GM23338 (cell line): ENCODE measurements around the gene TYR.

Source experiments
- CREB1 ChIP-seq: fragments of 250-450 bp; sonication (Bioruptor Pico); IDR thresholded peaks from 2 replicates; pipeline ENCODE4 v1.5.0; 2020; ENCODE audit warnings: low read depth, mild to moderate bottlenecking, moderate library complexity
- EZH2 ChIP-seq: fragments of 200-600 bp; sonication (generic); IDR thresholded peaks from one replicate; pipeline ENCODE4 v1.8.0; 2017; ENCODE audit warnings: antibody characterized with exemption, mild to moderate bottlenecking, low read depth; ENCODE audit not compliant: unreplicated experiment
- EZH2phosphoT487 ChIP-seq: fragments of 200-600 bp; sonication (generic); IDR thresholded peaks from one replicate; pipeline ENCODE4 v1.8.1; 2018; ENCODE audit warnings: antibody characterized with exemption; ENCODE audit not compliant: unreplicated experiment
- JUNB ChIP-seq: IDR thresholded peaks from one replicate; pipeline ENCODE4 v1.6.1; 2016; ENCODE audit warnings: antibody characterized with exemption; ENCODE audit not compliant: unreplicated experiment
- NANOG ChIP-seq: IDR thresholded peaks from 2 replicates; pipeline ENCODE4 v1.6.1; 2016; ENCODE audit warnings: antibody characterized with exemption, borderline replicate concordance
- POLR2AphosphoS5 ChIP-seq: IDR thresholded peaks from 2 replicates; pipeline ENCODE4 v1.6.1; 2016; ENCODE audit warnings: antibody characterized with exemption, low read depth
- STAT1 ChIP-seq: IDR thresholded peaks from one replicate; pipeline ENCODE4 v1.6.1; 2016; ENCODE audit warnings: antibody characterized with exemption; ENCODE audit not compliant: unreplicated experiment
- ZNF114 ChIP-seq: fragments of 250-450 bp; sonication (Bioruptor Pico); IDR thresholded peaks from 2 replicates; pipeline ENCODE4 v1.5.0; 2020; ENCODE audit warnings: mild to moderate bottlenecking, moderate library complexity
- ZNF331 ChIP-seq: fragments of 250-450 bp; sonication (Bioruptor Pico); IDR thresholded peaks from 2 replicates; pipeline ENCODE4 v1.5.0; 2020; ENCODE audit warnings: low read depth, mild to moderate bottlenecking, moderate library complexity
- TF ChIP-seq, protein P1 (sequence below), 2 experiments: fragments of 200-600 bp in 1 of 2; sonication (generic) in 1 of 2; conservative IDR thresholded peaks; 2 replicates each; pipeline versions ENCODE4 v1.5.1 to v1.6.1; 2016 to 2017; ENCODE audit warnings: antibody characterized with exemption in 2 of 2, low read depth in 2 of 2, mild to moderate bottlenecking in 2 of 2, moderate library complexity in 1 of 2
- TF ChIP-seq, protein P2 (sequence below): IDR thresholded peaks from one replicate; pipeline ENCODE4 v1.6.1; 2018; ENCODE audit warnings: antibody characterized with exemption; ENCODE audit not compliant: unreplicated experiment
- TF ChIP-seq, protein P3 (sequence below): IDR thresholded peaks from 2 replicates; pipeline ENCODE4 v1.6.1; 2016; ENCODE audit warnings: antibody characterized with exemption
- TF ChIP-seq, protein P4 (sequence below): fragments of 250-450 bp; sonication (Bioruptor Pico); IDR thresholded peaks from 2 replicates; pipeline ENCODE4 v1.5.0; 2020; ENCODE audit warnings: mild to moderate bottlenecking, moderate library complexity

- TF ChIP-seq POLR2AphosphoS5 (no peak), EZH2 (no peak), CREB1 (no peak), ZNF114 (CRISPR knock-in tag) (no peak), STAT1 (no peak), ZNF331 (no peak), EZH2phosphoT487 (no peak), JUNB (no peak), NANOG (no peak)
- TF ChIP-seq, protein P1, sequence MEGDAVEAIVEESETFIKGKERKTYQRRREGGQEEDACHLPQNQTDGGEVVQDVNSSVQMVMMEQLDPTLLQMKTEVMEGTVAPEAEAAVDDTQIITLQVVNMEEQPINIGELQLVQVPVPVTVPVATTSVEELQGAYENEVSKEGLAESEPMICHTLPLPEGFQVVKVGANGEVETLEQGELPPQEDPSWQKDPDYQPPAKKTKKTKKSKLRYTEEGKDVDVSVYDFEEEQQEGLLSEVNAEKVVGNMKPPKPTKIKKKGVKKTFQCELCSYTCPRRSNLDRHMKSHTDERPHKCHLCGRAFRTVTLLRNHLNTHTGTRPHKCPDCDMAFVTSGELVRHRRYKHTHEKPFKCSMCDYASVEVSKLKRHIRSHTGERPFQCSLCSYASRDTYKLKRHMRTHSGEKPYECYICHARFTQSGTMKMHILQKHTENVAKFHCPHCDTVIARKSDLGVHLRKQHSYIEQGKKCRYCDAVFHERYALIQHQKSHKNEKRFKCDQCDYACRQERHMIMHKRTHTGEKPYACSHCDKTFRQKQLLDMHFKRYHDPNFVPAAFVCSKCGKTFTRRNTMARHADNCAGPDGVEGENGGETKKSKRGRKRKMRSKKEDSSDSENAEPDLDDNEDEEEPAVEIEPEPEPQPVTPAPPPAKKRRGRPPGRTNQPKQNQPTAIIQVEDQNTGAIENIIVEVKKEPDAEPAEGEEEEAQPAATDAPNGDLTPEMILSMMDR (conservative IDR thresholded peaks at IDR 0.05; ENCODE audit: low read depth in 2 of 2), result no peak
- TF ChIP-seq, protein P2, sequence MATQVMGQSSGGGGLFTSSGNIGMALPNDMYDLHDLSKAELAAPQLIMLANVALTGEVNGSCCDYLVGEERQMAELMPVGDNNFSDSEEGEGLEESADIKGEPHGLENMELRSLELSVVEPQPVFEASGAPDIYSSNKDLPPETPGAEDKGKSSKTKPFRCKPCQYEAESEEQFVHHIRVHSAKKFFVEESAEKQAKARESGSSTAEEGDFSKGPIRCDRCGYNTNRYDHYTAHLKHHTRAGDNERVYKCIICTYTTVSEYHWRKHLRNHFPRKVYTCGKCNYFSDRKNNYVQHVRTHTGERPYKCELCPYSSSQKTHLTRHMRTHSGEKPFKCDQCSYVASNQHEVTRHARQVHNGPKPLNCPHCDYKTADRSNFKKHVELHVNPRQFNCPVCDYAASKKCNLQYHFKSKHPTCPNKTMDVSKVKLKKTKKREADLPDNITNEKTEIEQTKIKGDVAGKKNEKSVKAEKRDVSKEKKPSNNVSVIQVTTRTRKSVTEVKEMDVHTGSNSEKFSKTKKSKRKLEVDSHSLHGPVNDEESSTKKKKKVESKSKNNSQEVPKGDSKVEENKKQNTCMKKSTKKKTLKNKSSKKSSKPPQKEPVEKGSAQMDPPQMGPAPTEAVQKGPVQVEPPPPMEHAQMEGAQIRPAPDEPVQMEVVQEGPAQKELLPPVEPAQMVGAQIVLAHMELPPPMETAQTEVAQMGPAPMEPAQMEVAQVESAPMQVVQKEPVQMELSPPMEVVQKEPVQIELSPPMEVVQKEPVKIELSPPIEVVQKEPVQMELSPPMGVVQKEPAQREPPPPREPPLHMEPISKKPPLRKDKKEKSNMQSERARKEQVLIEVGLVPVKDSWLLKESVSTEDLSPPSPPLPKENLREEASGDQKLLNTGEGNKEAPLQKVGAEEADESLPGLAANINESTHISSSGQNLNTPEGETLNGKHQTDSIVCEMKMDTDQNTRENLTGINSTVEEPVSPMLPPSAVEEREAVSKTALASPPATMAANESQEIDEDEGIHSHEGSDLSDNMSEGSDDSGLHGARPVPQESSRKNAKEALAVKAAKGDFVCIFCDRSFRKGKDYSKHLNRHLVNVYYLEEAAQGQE, result no peak
- TF ChIP-seq, protein P3, sequence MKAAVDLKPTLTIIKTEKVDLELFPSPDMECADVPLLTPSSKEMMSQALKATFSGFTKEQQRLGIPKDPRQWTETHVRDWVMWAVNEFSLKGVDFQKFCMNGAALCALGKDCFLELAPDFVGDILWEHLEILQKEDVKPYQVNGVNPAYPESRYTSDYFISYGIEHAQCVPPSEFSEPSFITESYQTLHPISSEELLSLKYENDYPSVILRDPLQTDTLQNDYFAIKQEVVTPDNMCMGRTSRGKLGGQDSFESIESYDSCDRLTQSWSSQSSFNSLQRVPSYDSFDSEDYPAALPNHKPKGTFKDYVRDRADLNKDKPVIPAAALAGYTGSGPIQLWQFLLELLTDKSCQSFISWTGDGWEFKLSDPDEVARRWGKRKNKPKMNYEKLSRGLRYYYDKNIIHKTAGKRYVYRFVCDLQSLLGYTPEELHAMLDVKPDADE, result no peak
- TF ChIP-seq, protein P4, sequence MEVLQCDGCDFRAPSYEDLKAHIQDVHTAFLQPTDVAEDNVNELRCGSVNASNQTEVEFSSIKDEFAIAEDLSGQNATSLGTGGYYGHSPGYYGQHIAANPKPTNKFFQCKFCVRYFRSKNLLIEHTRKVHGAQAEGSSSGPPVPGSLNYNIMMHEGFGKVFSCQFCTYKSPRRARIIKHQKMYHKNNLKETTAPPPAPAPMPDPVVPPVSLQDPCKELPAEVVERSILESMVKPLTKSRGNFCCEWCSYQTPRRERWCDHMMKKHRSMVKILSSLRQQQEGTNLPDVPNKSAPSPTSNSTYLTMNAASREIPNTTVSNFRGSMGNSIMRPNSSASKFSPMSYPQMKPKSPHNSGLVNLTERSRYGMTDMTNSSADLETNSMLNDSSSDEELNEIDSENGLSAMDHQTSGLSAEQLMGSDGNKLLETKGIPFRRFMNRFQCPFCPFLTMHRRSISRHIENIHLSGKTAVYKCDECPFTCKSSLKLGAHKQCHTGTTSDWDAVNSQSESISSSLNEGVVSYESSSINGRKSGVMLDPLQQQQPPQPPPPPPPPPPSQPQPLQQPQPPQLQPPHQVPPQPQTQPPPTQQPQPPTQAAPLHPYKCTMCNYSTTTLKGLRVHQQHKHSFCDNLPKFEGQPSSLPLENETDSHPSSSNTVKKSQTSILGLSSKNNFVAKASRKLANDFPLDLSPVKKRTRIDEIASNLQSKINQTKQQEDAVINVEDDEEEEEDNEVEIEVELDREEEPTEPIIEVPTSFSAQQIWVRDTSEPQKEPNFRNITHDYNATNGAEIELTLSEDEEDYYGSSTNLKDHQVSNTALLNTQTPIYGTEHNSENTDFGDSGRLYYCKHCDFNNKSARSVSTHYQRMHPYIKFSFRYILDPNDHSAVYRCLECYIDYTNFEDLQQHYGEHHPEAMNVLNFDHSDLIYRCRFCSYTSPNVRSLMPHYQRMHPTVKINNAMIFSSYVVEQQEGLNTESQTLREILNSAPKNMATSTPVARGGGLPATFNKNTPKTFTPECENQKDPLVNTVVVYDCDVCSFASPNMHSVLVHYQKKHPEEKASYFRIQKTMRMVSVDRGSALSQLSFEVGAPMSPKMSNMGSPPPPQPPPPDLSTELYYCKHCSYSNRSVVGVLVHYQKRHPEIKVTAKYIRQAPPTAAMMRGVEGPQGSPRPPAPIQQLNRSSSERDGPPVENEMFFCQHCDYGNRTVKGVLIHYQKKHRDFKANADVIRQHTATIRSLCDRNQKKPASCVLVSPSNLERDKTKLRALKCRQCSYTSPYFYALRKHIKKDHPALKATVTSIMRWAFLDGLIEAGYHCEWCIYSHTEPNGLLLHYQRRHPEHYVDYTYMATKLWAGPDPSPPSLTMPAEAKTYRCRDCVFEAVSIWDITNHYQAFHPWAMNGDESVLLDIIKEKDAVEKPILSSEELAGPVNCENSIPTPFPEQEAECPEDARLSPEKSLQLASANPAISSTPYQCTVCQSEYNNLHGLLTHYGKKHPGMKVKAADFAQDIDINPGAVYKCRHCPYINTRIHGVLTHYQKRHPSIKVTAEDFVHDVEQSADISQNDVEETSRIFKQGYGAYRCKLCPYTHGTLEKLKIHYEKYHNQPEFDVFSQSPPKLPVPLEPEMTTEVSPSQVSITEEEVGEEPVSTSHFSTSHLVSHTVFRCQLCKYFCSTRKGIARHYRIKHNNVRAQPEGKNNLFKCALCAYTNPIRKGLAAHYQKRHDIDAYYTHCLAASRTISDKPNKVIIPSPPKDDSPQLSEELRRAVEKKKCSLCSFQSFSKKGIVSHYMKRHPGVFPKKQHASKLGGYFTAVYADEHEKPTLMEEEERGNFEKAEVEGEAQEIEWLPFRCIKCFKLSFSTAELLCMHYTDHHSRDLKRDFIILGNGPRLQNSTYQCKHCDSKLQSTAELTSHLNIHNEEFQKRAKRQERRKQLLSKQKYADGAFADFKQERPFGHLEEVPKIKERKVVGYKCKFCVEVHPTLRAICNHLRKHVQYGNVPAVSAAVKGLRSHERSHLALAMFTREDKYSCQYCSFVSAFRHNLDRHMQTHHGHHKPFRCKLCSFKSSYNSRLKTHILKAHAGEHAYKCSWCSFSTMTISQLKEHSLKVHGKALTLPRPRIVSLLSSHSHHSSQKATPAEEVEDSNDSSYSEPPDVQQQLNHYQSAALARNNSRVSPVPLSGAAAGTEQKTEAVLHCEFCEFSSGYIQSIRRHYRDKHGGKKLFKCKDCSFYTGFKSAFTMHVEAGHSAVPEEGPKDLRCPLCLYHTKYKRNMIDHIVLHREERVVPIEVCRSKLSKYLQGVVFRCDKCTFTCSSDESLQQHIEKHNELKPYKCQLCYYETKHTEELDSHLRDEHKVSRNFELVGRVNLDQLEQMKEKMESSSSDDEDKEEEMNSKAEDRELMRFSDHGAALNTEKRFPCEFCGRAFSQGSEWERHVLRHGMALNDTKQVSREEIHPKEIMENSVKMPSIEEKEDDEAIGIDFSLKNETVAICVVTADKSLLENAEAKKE, result no peak
Measured at GRCh38 chr11:89235976-89236375, 58.3 kb downstream of the TYR start.
